Measurements from ENCODE around the gene GUCY1B1.
A peak's percentile ranks its signal among the peaks of the same experiment; 100 is the strongest.

The GUCY1B1 gene

GRCh38 chr4:155758481-155759371, at the start of gene GUCY1B1:
TSS of gene GUCY1B1 (plus strand) at chr4:155759021. CDS start at chr4:155759141, 120 bp downstream.
- DNase-seq (ENCODE audit: low read depth in 1 of 2, low spot score in 1 of 2) = peak in 1 of 2 donors; percentile 37

GRCh38 chr4:155709918-155710317, 48.9 kb upstream of the GUCY1B1 start:
- no peak for DNase-seq (ENCODE audit: low read depth in 1 of 2, low spot score in 1 of 2)

DNA sequence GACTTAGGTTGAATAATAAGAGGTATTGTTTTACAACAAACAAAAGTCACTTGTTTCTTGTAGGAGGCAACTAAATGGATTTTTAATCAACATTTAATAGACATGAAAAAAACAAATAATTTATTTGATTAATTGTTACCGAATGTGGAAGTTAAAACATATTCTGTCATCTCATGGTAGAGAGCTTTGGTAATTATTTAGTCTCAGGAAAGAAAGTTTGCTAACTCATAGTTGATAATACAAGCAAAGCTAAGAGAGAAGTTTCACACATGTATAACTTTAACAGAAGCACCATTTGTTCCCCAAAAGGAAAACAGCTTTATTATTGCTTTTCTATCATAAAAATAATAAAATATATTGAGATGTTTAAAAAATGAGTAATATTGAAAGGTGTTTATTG, 47.3 kb upstream of the GUCY1B1 start:
- no peak for DNase-seq (ENCODE audit: low read depth in 1 of 2, low spot score in 1 of 2)

- no peak for DNase-seq (ENCODE audit: low read depth in 1 of 2, low spot score in 1 of 2)
Observed at GRCh38 chr4:155712846-155713245, 46.0 kb upstream of the GUCY1B1 start.

DNA sequence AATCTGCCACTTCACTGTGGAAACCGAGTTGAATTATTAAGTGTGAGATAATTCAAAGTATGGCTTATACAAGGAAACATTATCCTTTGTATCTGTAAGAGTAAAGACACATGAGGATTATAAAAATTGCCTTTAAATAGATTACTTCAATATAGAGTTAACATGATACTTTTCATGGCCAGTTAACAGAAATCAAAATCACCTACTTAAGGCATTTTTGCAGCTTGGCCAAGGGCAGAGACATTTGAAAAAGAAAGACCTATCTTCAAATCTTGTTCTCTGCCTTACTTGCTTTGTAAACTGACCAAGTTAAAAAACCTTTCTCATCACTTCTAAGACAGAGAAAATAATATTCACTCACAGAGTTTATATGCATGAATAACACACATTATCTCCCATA, 44.9 kb upstream of the GUCY1B1 start:
- DNase-seq (ENCODE audit: low read depth in 1 of 2, low spot score in 1 of 2) = no peak

DNA sequence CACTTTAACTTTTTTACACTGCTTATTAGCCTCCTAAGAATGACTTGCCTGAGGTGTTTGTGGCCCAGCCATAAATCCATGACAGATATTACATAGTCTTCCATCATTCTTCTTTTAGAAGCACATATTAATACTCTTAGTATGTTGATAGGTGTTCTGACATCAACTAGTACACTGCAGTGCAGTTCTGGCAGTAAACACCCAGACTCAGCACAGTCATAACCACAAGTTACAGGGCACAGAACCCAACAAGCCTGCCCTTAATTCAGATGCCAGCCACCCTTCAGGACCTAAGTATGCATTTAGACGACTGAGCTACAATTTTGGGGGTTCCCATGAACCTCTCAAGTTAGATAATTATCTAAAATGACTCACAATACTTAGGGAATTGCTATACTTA, 36.5 kb upstream of the GUCY1B1 start:
- no peak for DNase-seq (ENCODE audit: low read depth in 1 of 2, low spot score in 1 of 2)

DNA sequence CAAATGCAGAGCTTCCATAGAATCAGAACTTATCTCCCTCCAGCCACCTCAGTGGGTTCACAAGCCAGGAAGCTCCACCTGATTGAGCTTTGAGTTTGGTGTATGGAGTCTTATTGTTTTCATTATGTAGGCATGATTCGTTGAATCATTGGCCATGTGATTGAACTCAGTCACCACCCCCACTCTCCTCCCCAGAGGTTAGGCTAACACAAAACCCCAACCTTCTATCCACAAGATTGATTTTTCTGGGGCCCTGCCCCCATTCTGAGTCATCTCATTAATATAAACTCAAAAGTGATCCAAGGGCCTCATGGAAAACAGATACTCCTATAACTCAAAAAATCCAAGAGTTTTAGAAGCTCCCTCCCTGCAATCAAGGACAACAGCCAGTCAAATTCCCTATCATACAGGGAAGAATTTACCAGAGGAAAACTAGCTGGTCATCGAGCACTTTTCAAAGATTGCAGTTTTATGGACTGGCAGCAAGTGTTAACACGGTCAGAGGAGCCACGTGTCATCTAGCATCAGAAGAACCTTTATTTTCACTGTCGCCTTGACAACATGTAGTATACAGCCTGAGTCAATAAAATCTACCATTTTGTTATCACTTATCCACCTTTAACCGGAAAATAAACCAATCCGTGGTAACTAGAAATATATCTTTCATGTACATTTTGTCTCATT, 35.9 kb upstream of the GUCY1B1 start:
- no peak for DNase-seq (ENCODE audit: low read depth in 1 of 2, low spot score in 1 of 2)

GRCh38 chr4:155724731-155725130, 34.1 kb upstream of the GUCY1B1 start:
- no peak for DNase-seq (ENCODE audit: low read depth in 1 of 2, low spot score in 1 of 2)

DNA sequence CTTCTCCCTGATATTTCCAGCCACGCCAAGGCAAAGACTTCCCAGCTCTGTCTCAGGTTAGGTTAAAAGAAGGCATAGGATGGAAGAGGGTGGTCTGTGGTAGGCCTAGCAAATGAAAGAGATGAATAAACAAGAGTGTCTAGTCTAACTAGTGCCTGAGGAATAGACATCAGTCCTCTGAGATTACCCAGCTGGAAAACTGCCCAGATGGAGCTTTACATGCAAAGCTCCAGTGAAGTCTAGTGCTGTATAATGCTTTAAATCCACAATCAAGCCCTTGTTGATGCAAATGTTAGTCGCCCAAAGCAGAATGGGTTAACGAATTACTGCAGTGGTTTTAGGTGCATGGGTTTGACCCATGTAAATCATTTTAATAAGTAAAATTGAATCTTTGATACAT, 24.8 kb upstream of the GUCY1B1 start:
- no peak for DNase-seq (ENCODE audit: low read depth in 1 of 2, low spot score in 1 of 2)

DNA sequence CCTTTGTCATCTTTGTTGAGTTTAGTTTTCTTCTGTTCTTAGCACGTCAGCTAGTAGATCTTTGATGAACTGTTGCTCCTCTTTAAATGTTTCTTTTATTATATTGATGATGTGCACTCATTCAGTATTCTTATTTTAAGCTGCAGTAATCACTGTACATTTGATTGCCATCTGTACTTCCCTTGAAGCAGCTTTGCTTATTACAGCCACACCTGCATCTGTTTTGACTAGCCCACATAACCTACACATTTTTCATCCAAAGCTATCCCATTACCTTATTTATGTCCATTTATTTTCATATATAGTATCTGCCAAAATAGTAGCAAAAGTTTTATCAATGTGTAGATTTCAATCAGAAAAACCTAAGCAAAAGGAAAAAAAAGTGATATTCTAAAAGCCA, 23.9 kb upstream of the GUCY1B1 start:
- no peak for DNase-seq (ENCODE audit: low read depth in 1 of 2, low spot score in 1 of 2)

DNA sequence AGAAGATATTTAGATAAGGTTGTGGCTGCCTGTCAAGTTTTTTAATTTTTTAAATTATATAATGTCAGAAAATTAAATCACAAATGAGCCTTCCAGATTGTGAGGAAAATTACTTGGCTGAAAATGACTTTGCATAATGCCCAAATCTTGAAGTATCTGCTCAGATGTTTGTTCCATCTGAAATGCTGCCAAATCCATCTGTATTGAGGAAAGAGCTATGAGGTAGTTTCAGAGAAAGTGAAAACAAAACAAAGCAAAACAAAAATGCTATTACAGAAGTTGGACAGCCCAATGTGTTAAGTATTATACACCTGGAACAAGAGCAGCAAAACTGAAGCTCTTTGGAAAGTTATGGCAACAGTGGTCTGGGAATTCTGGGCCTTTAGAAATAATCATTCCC, 23.3 kb upstream of the GUCY1B1 start:
- no peak for DNase-seq (ENCODE audit: low read depth in 1 of 2, low spot score in 1 of 2)

- DNase-seq (ENCODE audit: low read depth in 1 of 2, low spot score in 1 of 2) = no peak
Observed at GRCh38 chr4:155738548-155738947, 20.3 kb upstream of the GUCY1B1 start.

GRCh38 chr4:155741546-155741945, 17.3 kb upstream of the GUCY1B1 start:
- no peak for DNase-seq (ENCODE audit: low read depth in 1 of 2, low spot score in 1 of 2)

DNA sequence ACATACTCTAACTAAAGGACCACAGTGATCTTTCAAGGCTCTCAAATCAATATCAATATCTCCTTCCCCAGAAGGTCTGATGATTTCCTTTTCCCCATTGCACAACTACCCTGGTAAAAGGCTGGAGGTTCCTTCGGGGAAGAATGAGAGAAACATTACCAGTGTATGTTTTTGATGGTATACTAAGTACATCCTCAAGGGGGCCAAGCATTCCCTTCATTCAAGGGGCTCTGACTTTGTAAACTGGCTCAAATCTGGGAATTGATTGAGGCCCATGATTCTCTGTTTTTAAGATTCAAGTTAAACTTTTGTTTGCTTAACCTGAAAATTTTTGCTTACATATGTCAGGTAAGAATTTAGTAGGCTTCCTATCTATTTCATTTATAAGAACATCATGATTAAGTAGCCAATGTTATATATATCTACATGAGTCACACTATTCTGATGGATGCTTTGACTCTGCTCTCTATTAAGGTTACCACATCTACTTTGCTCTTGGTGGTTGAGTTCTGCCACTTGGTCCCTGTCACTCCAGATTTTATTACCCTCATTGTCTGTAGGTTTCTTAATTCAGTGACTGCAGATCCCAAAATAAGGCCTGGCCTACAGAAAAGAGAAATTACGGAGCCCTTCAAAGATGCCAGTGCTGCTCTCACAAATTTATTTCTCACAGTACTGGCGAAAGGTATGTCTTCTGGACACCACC, 16.4 kb upstream of the GUCY1B1 start:
- no peak for DNase-seq (ENCODE audit: low read depth in 1 of 2, low spot score in 1 of 2)

- no peak for DNase-seq (ENCODE audit: low read depth in 1 of 2, low spot score in 1 of 2)
Observed at GRCh38 chr4:155745984-155746383, 12.8 kb upstream of the GUCY1B1 start.

DNA sequence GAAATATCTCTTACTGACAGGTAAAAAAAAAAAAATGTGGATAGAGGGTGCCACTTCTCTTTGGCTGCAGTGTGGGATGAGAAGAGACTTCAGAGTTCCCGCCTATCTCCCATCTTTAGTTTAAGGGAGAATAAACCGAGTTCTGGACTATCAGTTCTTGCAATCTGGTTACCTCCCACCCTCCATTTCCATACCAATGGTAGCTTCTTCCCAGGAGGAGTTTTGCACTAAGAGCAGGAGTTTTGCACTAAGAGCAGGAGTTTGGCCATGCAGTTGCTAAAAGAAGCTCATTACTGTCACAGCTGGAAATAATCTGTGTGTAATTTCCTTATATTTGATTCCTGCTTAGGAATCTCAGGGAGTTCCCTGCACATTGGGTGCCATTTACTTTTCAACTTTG, 10.8 kb upstream of the GUCY1B1 start:
- no peak for DNase-seq (ENCODE audit: low read depth in 1 of 2, low spot score in 1 of 2)

DNA sequence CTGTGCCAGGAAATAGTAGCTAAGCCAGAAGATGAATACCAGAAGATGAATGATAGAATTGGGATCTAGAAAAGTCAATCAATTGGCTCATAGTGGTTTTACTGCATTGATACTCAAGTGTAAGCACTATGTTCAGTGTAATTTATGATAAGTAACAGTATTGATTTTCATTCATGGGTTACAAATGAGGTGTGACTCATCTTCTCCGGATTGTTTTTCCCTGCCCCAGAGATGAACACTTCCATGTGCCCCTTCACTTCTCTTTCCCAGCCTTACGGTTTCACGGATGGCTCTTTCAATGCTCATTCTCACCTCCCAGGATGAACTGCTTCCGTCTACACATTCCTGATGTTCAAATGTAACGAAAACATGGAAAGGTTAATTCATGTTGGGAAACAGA, 9.8 kb upstream of the GUCY1B1 start:
- DNase-seq (ENCODE audit: low read depth in 1 of 2, low spot score in 1 of 2) = no peak

- DNase-seq (ENCODE audit: low read depth in 1 of 2, low spot score in 1 of 2) = no peak
Observed at GRCh38 chr4:155751569-155751968, 7.3 kb upstream of the GUCY1B1 start.

GRCh38 chr4:155757745-155758265, 1.0 kb upstream of the GUCY1B1 start:
- DNase-seq (ENCODE audit: low read depth in 1 of 2, low spot score in 1 of 2) = no peak

- DNase-seq (ENCODE audit: low read depth in 1 of 2, low spot score in 1 of 2) = peak in 1 of 2 donors; percentile 0
Observed at GRCh38 chr4:155759372-155760252, 791 bp downstream of the GUCY1B1 start.

DNA sequence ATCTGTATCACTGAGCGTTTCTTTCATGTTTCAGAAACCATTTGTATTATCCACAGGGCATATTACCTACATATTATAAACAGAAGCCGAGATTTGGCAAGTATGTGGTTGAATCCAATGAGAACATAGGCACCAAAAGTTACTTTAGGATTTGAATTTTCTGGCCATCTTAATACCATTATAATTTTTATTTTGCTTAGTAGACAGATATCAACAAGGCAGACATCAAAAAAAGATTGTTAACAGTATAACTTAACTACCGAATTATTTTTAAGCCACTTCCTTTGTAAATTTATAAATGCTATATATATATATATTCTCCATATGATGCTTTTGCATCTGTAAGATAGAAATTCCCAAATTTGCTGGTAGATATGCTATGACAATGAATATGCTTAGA, 2.2 kb downstream of the GUCY1B1 start:
- DNase-seq (ENCODE audit: low read depth in 1 of 2, low spot score in 1 of 2) = no peak

All from stimulated activated CD4-positive, alpha-beta T cell treated with anti-CD3 and anti-CD28 coated beads, Interleukin-15, amount 100 ng/mL, for 1 hour (primary cell).